Measurements from ENCODE around the gene FAM171A1.

FAM171A1 gene

DNA sequence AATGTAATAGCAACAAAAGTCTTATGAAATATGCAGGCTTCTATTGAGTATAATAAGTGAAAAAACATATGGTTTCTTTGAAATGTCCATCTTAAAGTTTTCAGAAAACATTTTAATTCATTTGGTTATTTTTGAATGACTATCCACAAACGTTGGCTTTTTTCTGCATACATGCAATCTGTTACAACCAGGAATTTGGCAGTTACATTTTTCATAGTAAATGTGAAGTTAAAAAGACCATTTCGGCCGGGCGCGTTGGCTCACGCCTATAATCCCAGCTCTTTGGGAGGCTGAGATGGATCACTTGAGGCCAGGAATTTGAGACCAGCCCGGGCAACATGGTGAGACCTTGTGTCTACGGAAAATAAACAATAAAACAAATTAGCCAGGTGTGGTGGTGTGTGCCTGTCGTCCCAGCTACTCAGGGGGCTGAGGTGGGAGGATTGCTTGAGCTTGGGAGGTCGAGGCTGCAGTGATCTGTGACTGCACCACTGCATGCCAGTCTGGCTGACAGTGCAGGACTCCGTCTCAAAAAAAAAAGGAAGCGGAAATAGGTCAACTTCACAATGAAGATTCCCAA is 128.7 kb downstream of the FAM171A1 start:
- H3K27me3 ChIP-seq (ENCODE audit: control insufficient read depth, insufficient read depth, low read length), result no peaks in the 10 kb centered on the region
- H3K4me3 ChIP-seq (ENCODE audit: low read depth, low read length), result no peak overlapping the region
- no peaks in the 10 kb centered on the region for H3K4me1 ChIP-seq
- TF ChIP-seq, protein P1, sequence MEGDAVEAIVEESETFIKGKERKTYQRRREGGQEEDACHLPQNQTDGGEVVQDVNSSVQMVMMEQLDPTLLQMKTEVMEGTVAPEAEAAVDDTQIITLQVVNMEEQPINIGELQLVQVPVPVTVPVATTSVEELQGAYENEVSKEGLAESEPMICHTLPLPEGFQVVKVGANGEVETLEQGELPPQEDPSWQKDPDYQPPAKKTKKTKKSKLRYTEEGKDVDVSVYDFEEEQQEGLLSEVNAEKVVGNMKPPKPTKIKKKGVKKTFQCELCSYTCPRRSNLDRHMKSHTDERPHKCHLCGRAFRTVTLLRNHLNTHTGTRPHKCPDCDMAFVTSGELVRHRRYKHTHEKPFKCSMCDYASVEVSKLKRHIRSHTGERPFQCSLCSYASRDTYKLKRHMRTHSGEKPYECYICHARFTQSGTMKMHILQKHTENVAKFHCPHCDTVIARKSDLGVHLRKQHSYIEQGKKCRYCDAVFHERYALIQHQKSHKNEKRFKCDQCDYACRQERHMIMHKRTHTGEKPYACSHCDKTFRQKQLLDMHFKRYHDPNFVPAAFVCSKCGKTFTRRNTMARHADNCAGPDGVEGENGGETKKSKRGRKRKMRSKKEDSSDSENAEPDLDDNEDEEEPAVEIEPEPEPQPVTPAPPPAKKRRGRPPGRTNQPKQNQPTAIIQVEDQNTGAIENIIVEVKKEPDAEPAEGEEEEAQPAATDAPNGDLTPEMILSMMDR (IDR thresholded peaks at IDR 0.05), result no peak
- H3K27ac ChIP-seq, result no peak overlapping the region
- H3K36me3 ChIP-seq (ENCODE audit: control insufficient read depth, insufficient read depth, low read length), result no peaks in the 10 kb centered on the region
- H3K79me2 ChIP-seq, result no peaks in the 10 kb centered on the region
- H3K9me3 ChIP-seq (ENCODE audit: control insufficient read depth, low read length), result no peaks in the 10 kb centered on the region
- H3K4me2 ChIP-seq (ENCODE audit: low read length), result no peak overlapping the region
- H3K9ac ChIP-seq, result no peak overlapping the region
- no peak overlapping the region for H2AFZ ChIP-seq

DNA sequence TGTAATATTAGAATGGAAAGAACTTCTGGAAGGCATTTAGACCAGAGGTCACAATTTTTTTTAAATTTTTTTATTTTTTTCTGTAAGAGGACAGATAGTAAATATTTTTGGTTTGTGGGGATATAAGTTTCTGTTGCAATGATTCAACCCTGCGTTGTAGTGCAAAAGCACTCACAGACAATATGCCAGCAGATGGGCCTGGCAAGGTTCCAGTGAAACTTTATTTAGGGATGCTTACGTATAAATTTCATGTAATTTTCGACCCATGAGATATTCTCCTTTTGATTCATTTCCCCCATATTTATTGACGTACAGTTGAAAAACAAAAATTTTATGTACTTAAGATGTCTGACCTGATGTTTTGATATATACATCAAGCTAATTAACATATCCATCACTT is 129.8 kb downstream of the FAM171A1 start:
- Histone ChIP-seq H2AFZ (no peak overlapping the region), H3K36me3 (ENCODE audit: control insufficient read depth, insufficient read depth, low read length) (no peaks in the 10 kb centered on the region), H3K27ac (no peak overlapping the region), H3K79me2 (no peaks in the 10 kb centered on the region), H3K27me3 (ENCODE audit: control insufficient read depth, insufficient read depth, low read length) (no peaks in the 10 kb centered on the region), H3K4me1 (no peaks in the 10 kb centered on the region), H3K4me3 (ENCODE audit: low read depth, low read length) (no peak overlapping the region), H3K9ac (no peak overlapping the region), H3K9me3 (ENCODE audit: control insufficient read depth, low read length) (no peaks in the 10 kb centered on the region), H3K4me2 (ENCODE audit: low read length) (no peak overlapping the region)
- TF ChIP-seq, protein P1 (IDR thresholded peaks at IDR 0.05), result no peak

DNA sequence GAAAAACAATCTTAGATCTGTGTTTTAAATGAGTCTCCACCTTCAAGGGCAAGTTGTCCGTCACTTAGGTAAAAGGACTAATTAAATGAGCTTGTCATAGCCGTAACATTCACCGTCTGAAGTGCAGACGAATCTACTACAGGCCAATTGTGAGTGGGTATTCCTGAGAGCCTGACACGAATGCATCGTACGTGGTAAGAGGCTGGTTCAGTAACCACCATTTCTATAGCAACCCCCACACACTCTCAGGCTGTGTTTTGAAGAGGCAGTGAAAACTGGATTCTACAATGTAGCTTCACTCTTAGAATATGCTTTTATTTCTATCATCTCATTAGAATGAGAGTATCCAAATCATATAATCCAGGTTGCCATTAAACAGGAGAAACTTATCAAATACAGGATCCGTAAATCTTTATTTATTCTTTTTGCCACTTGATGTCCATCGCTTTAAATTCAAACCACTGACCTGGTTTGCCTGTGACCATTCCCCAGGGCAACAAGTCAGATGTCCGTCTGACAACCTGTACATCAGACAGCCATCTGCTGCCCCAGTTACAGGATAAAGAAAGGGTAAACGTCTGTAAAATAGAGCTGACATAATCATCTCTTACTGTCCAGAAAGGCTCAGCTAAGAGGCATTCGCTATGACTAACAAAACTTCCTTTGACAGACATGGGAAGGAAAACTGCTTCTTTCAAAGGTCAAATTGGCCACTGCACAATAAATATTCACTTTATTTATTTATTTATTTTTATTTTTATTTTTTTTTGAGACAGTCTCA is 132.3 kb downstream of the FAM171A1 start:
- Histone ChIP-seq H3K36me3 (ENCODE audit: control insufficient read depth, insufficient read depth, low read length) (no peaks in the 10 kb centered on the region), H3K4me2 (ENCODE audit: low read length) (no peak overlapping the region), H3K79me2 (no peaks in the 10 kb centered on the region), H3K9ac (no peak overlapping the region), H3K9me3 (ENCODE audit: control insufficient read depth, low read length) (no peaks in the 10 kb centered on the region), H3K4me1 (no peaks in the 10 kb centered on the region), H2AFZ (no peak overlapping the region), H3K27ac (no peak overlapping the region), H3K27me3 (ENCODE audit: control insufficient read depth, insufficient read depth, low read length) (no peaks in the 10 kb centered on the region), H3K4me3 (ENCODE audit: low read depth, low read length) (no peak overlapping the region)
- TF ChIP-seq, protein P1 (IDR thresholded peaks at IDR 0.05), result no peak

DNA sequence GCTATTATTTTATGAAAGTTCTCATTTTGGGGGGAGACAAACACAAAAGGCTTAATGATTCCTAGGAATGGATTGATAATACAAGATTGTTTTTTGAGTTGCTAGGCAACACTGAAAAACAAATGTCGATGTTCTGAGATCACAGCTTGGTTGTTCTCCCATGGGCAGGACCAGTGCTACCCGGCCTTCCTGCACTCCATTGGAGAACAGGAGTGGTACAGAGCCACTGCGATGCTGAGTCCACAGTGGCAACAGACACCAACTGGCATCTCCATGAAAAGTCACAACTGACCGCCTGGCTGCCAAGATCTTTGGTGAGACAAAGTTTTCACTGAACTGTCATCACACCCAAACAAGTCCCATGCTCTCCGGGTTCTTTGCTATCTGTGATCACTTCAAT is 133.7 kb downstream of the FAM171A1 start:
- no peaks in the 10 kb centered on the region for H3K36me3 ChIP-seq (ENCODE audit: control insufficient read depth, insufficient read depth, low read length)
- no peaks in the 10 kb centered on the region for H3K9me3 ChIP-seq (ENCODE audit: control insufficient read depth, low read length)
- no peak overlapping the region for H2AFZ ChIP-seq
- H3K4me1 ChIP-seq, result no peaks in the 10 kb centered on the region
- no peak overlapping the region for H3K27ac ChIP-seq
- H3K9ac ChIP-seq, result no peak overlapping the region
- H3K4me3 ChIP-seq (ENCODE audit: low read depth, low read length), result no peak overlapping the region
- H3K4me2 ChIP-seq (ENCODE audit: low read length), result no peak overlapping the region
- H3K79me2 ChIP-seq, result no peaks in the 10 kb centered on the region
- H3K27me3 ChIP-seq (ENCODE audit: control insufficient read depth, insufficient read depth, low read length), result no peaks in the 10 kb centered on the region
- TF ChIP-seq, protein P1 (IDR thresholded peaks at IDR 0.05), result no peak

DNA sequence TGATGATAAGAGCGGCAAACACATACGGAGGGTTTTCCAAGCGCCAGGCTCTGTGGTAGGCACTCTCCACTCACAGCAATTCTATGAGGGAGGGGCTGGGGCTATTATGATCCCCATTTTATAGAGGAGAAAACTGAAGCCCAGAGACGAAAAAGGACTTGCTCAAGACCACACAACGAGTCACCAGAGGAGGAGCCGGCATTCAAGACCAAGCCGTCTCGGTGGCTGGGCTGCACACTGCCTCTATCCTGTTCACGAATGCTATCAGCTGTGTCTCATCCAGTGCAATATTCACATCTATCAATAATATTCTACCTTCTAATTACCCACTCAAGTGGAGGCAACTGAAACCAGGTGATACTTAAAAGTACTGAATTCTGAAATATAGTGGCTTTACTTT is 134.7 kb downstream of the FAM171A1 start:
- H3K27ac ChIP-seq, result no peak overlapping the region
- H3K4me2 ChIP-seq (ENCODE audit: low read length), result no peak overlapping the region
- no peak overlapping the region for H3K4me3 ChIP-seq (ENCODE audit: low read depth, low read length)
- no peaks in the 10 kb centered on the region for H3K79me2 ChIP-seq
- H3K36me3 ChIP-seq (ENCODE audit: control insufficient read depth, insufficient read depth, low read length), result no peaks in the 10 kb centered on the region
- TF ChIP-seq, protein P1 (IDR thresholded peaks at IDR 0.05), result no peak
- no peaks in the 10 kb centered on the region for H3K4me1 ChIP-seq
- no peaks in the 10 kb centered on the region for H3K9me3 ChIP-seq (ENCODE audit: control insufficient read depth, low read length)
- no peak overlapping the region for H3K9ac ChIP-seq
- H3K27me3 ChIP-seq (ENCODE audit: control insufficient read depth, insufficient read depth, low read length), result no peaks in the 10 kb centered on the region
- H2AFZ ChIP-seq, result no peak overlapping the region

Data from parathyroid adenoma (tissue), 2 donors.